Astrocyte of the cerebellum (primary cell): Measurements from ENCODE around the gene CERS6.

Experiments
- DNase-seq: peaks from one replicate; pipeline ENCODE4 v3.0.0-alpha.2; 2011; ENCODE audit warnings: low read depth
- H3K4me3 ChIP-seq: 2 replicates; pipeline ENCODE4 v1.5.1; 2011; ENCODE audit warnings: mild to moderate bottlenecking, low read depth, low read length, moderate library complexity
- CTCF ChIP-seq: IDR thresholded peaks from 2 replicates; pipeline ENCODE4 v1.5.1; 2012; ENCODE audit warnings: low read length, low read depth, moderate library complexity, mild to moderate bottlenecking; ENCODE audit errors: missing control alignments
- in situ Hi-C: cut with HindIII; loops from 2 replicates; pipeline ENCODE4 v1.10.0; 2017; ENCODE audit warnings: low sequenced_read_pairs

CERS6 gene

GRCh38 chr2:168525716-168526446, 69.8 kb downstream of the CERS6 start:
- DNase-seq: no peak
- no peak overlapping the region for H3K4me3 ChIP-seq
- in situ Hi-C loops: no loop called here
- no peak for TF ChIP-seq CTCF

GRCh38 chr2:168526641-168527040, 70.6 kb downstream of the CERS6 start:
- in situ Hi-C loops: no loop called here
- no peak overlapping the region for H3K4me3 ChIP-seq
- no peak for TF ChIP-seq CTCF
- DNase-seq: no peak

- in situ Hi-C loops: no loop called here
- no peak overlapping the region for H3K4me3 ChIP-seq
- TF ChIP-seq CTCF: no peak
- DNase-seq: no peak
Observed at GRCh38 chr2:168528016-168528415, 71.9 kb downstream of the CERS6 start.

GRCh38 chr2:168528469-168528868, 72.4 kb downstream of the CERS6 start:
- no peak for DNase-seq
- in situ Hi-C loops: no loop called here
- H3K4me3 ChIP-seq: no peak overlapping the region
- TF ChIP-seq CTCF: no peak

- in situ Hi-C loops: no loop called here
- TF ChIP-seq CTCF: no peak
- no peak for DNase-seq
- no peak overlapping the region for H3K4me3 ChIP-seq
Observed at GRCh38 chr2:168529054-168529833, 73.2 kb downstream of the CERS6 start.

GRCh38 chr2:168529900-168530561, 74.0 kb downstream of the CERS6 start:
- in situ Hi-C loops: no loop called here
- DNase-seq: no peak
- no peak overlapping the region for H3K4me3 ChIP-seq
- TF ChIP-seq CTCF: no peak
